ENCODE results near the gene SLC39A11.

SLC39A11 gene

DNA sequence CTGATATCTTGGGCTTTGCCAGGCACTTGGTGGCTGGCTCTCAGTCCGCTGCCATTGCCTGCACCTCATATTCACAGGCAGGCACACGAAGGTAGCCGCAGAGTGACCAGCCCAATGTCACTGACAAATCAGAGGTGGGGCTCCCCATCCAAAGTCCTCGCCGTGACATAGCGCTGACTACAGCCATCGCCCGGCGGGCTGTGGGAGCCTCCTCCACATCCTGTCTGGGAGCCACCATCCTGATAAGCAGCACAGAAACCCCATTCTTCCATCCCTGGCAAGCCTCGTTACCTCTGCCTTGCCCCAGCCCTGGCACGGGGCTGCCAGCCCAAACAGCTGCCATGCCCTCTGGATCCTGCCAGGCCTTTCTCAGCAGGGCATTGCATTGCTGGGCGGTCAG, 437.8 kb downstream of the SLC39A11 start:
- H3K27me3 ChIP-seq (ENCODE audit: insufficient read depth, low read depth): no peaks in the 10 kb centered on the region
- H3K27ac ChIP-seq: no peak overlapping the region
- H3K4me2 ChIP-seq: no peak overlapping the region
- no peak overlapping the region for H2AFZ ChIP-seq (ENCODE audit: low read depth)
- TF ChIP-seq, protein P1, sequence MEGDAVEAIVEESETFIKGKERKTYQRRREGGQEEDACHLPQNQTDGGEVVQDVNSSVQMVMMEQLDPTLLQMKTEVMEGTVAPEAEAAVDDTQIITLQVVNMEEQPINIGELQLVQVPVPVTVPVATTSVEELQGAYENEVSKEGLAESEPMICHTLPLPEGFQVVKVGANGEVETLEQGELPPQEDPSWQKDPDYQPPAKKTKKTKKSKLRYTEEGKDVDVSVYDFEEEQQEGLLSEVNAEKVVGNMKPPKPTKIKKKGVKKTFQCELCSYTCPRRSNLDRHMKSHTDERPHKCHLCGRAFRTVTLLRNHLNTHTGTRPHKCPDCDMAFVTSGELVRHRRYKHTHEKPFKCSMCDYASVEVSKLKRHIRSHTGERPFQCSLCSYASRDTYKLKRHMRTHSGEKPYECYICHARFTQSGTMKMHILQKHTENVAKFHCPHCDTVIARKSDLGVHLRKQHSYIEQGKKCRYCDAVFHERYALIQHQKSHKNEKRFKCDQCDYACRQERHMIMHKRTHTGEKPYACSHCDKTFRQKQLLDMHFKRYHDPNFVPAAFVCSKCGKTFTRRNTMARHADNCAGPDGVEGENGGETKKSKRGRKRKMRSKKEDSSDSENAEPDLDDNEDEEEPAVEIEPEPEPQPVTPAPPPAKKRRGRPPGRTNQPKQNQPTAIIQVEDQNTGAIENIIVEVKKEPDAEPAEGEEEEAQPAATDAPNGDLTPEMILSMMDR (conservative IDR thresholded peaks at IDR 0.05; ENCODE audit: low read depth, low read length): no peak
- H3K4me1 ChIP-seq (ENCODE audit: low read depth, poor library complexity, severe bottlenecking): no peaks in the 10 kb centered on the region
- H3K36me3 ChIP-seq (ENCODE audit: insufficient read depth): no peaks in the 10 kb centered on the region
- H3K4me3 ChIP-seq (IDR thresholded peaks at IDR 0.05; ENCODE audit: insufficient read depth, low read depth, low read length): no peak overlapping the region
- H4K20me1 ChIP-seq (ENCODE audit: insufficient read depth): no peaks in the 10 kb centered on the region
- H3K79me2 ChIP-seq (ENCODE audit: insufficient read depth, low read depth): no peaks in the 10 kb centered on the region
- no peak overlapping the region for H3K9ac ChIP-seq

DNA sequence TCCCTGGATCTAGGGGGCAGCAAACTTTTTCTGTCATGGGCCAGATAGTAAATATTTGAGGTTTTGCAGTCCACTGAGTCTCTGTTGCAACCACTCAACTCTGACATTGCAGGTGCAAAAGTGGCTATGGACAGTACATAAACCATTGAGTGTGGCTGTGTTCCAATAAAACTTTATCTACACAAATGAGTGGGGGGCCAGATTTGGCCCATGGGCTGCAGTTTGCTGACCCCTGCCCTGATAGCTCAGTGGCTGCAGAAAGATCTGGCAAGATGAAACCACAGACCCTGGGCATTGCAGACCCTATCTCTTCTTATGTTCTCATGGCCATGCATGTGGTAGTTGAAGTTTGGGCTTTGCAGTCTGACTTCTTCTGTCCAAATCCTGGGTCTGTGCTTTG, 440.5 kb downstream of the SLC39A11 start:
- Histone ChIP-seq H3K4me3 (IDR thresholded peaks at IDR 0.05; ENCODE audit: insufficient read depth, low read depth, low read length) (no peak overlapping the region), H3K27me3 (ENCODE audit: insufficient read depth, low read depth) (no peaks in the 10 kb centered on the region), H3K4me2 (no peak overlapping the region), H3K36me3 (ENCODE audit: insufficient read depth) (no peaks in the 10 kb centered on the region), H3K79me2 (ENCODE audit: insufficient read depth, low read depth) (no peaks in the 10 kb centered on the region), H3K4me1 (ENCODE audit: low read depth, poor library complexity, severe bottlenecking) (no peaks in the 10 kb centered on the region), H4K20me1 (ENCODE audit: insufficient read depth) (no peaks in the 10 kb centered on the region), H3K9ac (no peak overlapping the region), H3K27ac (no peak overlapping the region), H2AFZ (ENCODE audit: low read depth) (no peak overlapping the region)
- TF ChIP-seq, protein P1 (conservative IDR thresholded peaks at IDR 0.05; ENCODE audit: low read depth, low read length): no peak

DNA sequence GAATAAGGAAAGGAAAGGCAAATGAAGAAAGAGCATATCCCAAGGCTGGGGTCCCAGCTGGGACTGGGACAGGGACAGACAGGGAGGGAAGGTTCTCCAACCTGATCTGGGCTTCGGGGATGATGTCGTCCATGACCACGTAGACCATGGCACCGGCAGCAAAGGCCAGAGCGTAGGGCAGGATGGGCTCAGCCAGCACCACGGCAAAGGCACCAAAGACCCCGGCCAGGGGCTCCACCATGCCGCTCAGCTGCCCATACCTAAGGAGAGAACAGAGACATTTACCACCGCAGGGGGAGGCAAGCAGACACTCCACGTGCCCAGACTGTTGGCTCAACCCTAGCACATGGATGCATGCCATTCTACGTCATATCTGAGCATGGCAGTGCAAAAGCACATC, 443.8 kb downstream of the SLC39A11 start:
- Histone ChIP-seq H3K4me3 (IDR thresholded peaks at IDR 0.05; ENCODE audit: insufficient read depth, low read depth, low read length) (no peak overlapping the region), H2AFZ (ENCODE audit: low read depth) (no peak overlapping the region), H3K4me2 (no peak overlapping the region), H3K4me1 (ENCODE audit: low read depth, poor library complexity, severe bottlenecking) (no peaks in the 10 kb centered on the region), H4K20me1 (ENCODE audit: insufficient read depth) (no peaks in the 10 kb centered on the region), H3K27me3 (ENCODE audit: insufficient read depth, low read depth) (no peaks in the 10 kb centered on the region), H3K79me2 (ENCODE audit: insufficient read depth, low read depth) (no peaks in the 10 kb centered on the region), H3K9ac (no peak overlapping the region), H3K36me3 (ENCODE audit: insufficient read depth) (no peaks in the 10 kb centered on the region), H3K27ac (no peak overlapping the region)
- TF ChIP-seq, protein P1 (conservative IDR thresholded peaks at IDR 0.05; ENCODE audit: low read depth, low read length): no peak

DNA sequence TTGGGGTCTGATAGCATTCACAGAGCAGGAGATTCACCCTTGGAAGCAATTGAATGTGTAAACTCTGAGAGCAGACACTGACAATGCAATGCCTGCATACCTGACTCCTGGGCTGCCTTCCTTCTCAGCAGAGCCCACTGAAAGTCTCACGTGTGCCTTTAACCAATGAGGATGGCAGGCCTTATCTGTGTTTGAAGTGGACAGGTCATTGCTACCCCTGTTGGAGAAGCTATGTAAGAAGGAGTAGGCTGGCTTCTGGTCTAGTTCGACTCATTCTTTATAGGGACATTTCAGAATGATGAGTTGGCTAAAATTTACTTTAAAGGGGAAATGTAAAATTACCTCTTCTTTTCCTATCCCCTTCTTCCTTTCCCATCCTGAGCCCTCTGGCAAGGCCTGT, 446.3 kb downstream of the SLC39A11 start:
- H3K36me3 ChIP-seq (ENCODE audit: insufficient read depth): no peaks in the 10 kb centered on the region

More for the DNA sequence above, 446.3 kb downstream of the SLC39A11 start:
- no peaks in the 10 kb centered on the region for H3K79me2 ChIP-seq (ENCODE audit: insufficient read depth, low read depth)
- H3K4me3 ChIP-seq (IDR thresholded peaks at IDR 0.05; ENCODE audit: insufficient read depth, low read depth, low read length): no peak overlapping the region
- no peak overlapping the region for H3K4me2 ChIP-seq
- no peak overlapping the region for H2AFZ ChIP-seq (ENCODE audit: low read depth)
- H4K20me1 ChIP-seq (ENCODE audit: insufficient read depth): no peaks in the 10 kb centered on the region
- H3K27ac ChIP-seq: no peak overlapping the region
- no peaks in the 10 kb centered on the region for H3K27me3 ChIP-seq (ENCODE audit: insufficient read depth, low read depth)
- TF ChIP-seq, protein P1 (conservative IDR thresholded peaks at IDR 0.05; ENCODE audit: low read depth, low read length): no peak
- no peak overlapping the region for H3K9ac ChIP-seq
- no peaks in the 10 kb centered on the region for H3K4me1 ChIP-seq (ENCODE audit: low read depth, poor library complexity, severe bottlenecking)
